GM10248 (cell line): ENCODE measurements around the gene TMPRSS6.

ENCODE experiments used
- CTCF ChIA-PET: fragments of 300-600 bp; sonication (Branson Sonifier 250); formaldehyde crosslinking; extraction: SDS; loops from one replicate; lab custom pipeline; 2021; ENCODE audit warnings: antibody characterized with exemption; lab: Yijun Ruan, JAX
- POLR2A ChIA-PET: fragments of 350-650 bp; sonication (Branson Sonifier 250); formaldehyde crosslinking; extraction: SDS; loops from one replicate; lab custom pipeline; 2020; ENCODE audit warnings: antibody characterized with exemption; lab: Yijun Ruan, JAX
- DNase-seq: peaks from one replicate; pipeline ENCODE4 v3.0.0; 2012; ENCODE audit errors: extremely low spot score
- TF ChIP-seq, protein P1 (sequence below): IDR thresholded peaks from 2 replicates; pipeline ENCODE4 v1.5.1; 2012; ENCODE audit warnings: mild to moderate bottlenecking, low read depth; ENCODE audit errors: extremely low read depth, missing control alignments, control extremely low read depth

TMPRSS6 gene

DNA sequence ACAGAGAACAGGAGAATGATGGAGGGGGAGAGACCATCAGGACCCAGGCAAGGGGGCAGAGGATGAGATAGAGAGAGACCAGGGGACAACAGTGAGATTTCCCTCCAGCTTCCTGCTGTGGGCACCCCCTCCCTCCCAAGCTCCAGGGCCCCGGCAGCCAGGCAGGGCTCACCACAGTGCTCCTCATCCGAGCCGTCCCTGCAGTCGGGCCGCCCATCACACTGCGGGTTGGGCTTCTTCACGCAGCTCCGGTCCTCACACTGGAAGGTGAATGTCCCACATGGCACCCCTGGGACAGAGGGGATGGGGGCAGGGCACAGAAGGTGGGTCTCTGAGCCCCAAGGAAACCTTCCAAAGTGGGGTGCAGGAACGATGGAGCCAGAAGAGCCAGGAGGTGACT, 38.8 kb downstream of the TMPRSS6 start:
- CTCF ChIA-PET: interaction anchor here (1.2 to 2.4 kb wide), 2 partner anchors 26 to 129 kb away, joined by 4 to 9 read pairs; no protein-coding TSS in a partner anchor
- DNase-seq: no peak
- POLR2A ChIA-PET: interaction anchor here (0.5 kb wide), 1 partner anchor 1592 kb away, joined by 3 read pairs; no protein-coding TSS in a partner anchor
- TF ChIP-seq, protein P1, sequence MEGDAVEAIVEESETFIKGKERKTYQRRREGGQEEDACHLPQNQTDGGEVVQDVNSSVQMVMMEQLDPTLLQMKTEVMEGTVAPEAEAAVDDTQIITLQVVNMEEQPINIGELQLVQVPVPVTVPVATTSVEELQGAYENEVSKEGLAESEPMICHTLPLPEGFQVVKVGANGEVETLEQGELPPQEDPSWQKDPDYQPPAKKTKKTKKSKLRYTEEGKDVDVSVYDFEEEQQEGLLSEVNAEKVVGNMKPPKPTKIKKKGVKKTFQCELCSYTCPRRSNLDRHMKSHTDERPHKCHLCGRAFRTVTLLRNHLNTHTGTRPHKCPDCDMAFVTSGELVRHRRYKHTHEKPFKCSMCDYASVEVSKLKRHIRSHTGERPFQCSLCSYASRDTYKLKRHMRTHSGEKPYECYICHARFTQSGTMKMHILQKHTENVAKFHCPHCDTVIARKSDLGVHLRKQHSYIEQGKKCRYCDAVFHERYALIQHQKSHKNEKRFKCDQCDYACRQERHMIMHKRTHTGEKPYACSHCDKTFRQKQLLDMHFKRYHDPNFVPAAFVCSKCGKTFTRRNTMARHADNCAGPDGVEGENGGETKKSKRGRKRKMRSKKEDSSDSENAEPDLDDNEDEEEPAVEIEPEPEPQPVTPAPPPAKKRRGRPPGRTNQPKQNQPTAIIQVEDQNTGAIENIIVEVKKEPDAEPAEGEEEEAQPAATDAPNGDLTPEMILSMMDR: no peak

DNA sequence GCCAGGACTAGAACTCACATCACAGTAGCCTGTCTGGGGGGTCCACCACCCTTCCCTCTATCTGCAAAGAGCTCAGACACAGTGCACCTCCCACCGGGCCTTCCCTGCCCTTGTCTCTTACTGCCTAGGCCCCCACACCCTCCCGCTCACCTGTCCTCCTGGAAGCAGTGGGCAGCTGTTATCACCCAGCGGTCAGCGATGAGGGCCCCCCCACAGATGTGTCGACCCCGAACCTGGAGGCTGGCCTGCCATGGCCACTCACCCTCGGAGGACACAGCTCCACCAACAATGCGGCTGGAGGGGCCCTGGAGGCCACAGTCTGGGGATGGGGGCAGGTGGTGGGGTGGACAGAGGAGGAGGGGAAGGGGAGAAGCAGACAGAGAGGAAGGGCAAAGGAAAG, 39.2 kb downstream of the TMPRSS6 start:
- POLR2A ChIA-PET: interaction anchor here (0.5 kb wide), 1 partner anchor 1593 kb away, joined by 3 read pairs; no protein-coding TSS in a partner anchor
- no peak for DNase-seq
- TF ChIP-seq, protein P1: no peak
- CTCF ChIA-PET: interaction anchor here (2.4 kb wide), 1 partner anchor 26 kb away, joined by 9 read pairs; no protein-coding TSS in a partner anchor

- ChIA-PET POLR2A (no interaction called here), CTCF (interaction anchor here (0.9 to 2.4 kb wide), 2 partner anchors 25 to 128 kb away, joined by 3 to 9 read pairs; no protein-coding TSS in a partner anchor)
- TF ChIP-seq, protein P1: no peak
- no peak for DNase-seq
Measured at GRCh38 chr22:37069719-37070118, 39.8 kb downstream of the TMPRSS6 start.

GRCh38 chr22:37069319-37069718, 40.2 kb downstream of the TMPRSS6 start:
- DNase-seq: no peak
- TF ChIP-seq, protein P1: no peak
- ChIA-PET POLR2A (no interaction called here), CTCF (interaction anchor here (0.9 to 2.4 kb wide), 3 partner anchors 11 to 128 kb away, joined by 3 to 9 read pairs (median 3); no protein-coding TSS in a partner anchor)

GRCh38 chr22:37068859-37069258, 40.7 kb downstream of the TMPRSS6 start:
- CTCF ChIA-PET: interaction anchor here (1.0 to 2.4 kb wide), 2 partner anchors 11 to 25 kb away, joined by 3 to 9 read pairs; no protein-coding TSS in a partner anchor

GRCh38 chr22:37067428-37067827, 42.1 kb downstream of the TMPRSS6 start:
- no peak for DNase-seq
- TF ChIP-seq, protein P1: no peak
- POLR2A ChIA-PET: no interaction called here
- CTCF ChIA-PET: no interaction called here

More at GRCh38 chr22:37068859-37069258, 40.7 kb downstream of the TMPRSS6 start:
- TF ChIP-seq, protein P1: no peak
- DNase-seq: no peak
- POLR2A ChIA-PET: no interaction called here

DNA sequence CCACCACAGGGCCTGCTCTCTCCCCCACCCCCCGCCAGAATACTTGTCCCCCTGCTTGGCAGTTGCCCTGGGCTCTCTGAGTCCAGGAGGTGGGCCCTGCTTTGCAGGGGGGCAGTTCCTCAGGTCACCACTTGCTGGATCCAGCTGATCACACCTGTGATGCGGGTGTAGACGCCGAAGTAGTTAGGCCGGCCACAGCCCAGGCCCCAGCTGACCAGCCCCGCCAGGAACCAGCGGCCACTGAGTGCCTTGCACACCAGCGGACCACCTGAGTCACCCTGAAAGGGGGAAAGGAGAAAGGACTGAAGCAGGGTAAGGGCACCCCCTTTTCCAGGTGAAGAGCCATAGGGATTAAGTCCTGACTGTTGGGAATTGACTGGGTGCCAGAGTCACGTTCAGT, 43.6 kb downstream of the TMPRSS6 start:
- CTCF ChIA-PET: interaction anchor here (1.4 to 1.6 kb wide), 2 partner anchors 11 to 134 kb away, joined by 3 to 4 read pairs; no protein-coding TSS in a partner anchor
- no peak for DNase-seq
- TF ChIP-seq, protein P1: no peak
- POLR2A ChIA-PET: no interaction called here
